Right lobe of liver (tissue), 4 donors: ENCODE results near the gene ITPK1.

Experiments
- POLR2A ChIP-seq: fragments of 450-650 bp; IDR thresholded peaks from one replicate; pipeline ENCODE4 v1.6.1; 2017; ENCODE audit warnings: antibody characterized with exemption, mild to moderate bottlenecking
- TF ChIP-seq, protein P1 (sequence below), 4 donors: fragments of 200-600 bp in 3 of 4; fragments of 450-650 bp in 1 of 4; IDR thresholded peaks; one replicate each; pipeline versions ENCODE4 v1.5.1 to v1.8.0; 2016 to 2022; ENCODE audit warnings: antibody characterized with exemption in 4 of 4, mild to moderate bottlenecking in 2 of 4
- donor health status: DM: no; HTN: no; CAD: no.
- donor health status: DM: no; HTN: no; CAD: no.
- donor health status: DM: no; HTN: yes; CAD: no.

DNA sequence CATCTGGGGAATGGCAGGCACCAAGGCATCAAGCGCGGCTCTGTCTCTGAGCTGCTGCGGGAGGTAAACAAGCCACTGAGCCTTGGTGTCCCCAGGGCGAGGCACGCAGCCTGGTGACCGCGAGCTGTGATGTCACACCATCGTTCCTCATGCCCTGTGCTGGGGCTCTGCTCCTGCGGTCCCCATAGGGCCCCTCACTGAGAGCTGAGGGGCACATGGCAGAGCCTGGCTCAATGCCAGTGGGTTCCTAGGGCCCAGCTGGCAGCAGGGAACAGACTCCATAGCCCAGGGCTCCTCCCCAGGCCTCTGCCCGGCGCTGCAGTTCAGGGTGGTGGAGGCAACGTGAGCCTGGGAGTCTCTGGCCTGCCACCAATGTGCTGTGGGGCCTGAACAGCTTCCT, 170.2 kb downstream of the ITPK1 start:
- no peak for TF ChIP-seq POLR2A
- TF ChIP-seq, protein P1, sequence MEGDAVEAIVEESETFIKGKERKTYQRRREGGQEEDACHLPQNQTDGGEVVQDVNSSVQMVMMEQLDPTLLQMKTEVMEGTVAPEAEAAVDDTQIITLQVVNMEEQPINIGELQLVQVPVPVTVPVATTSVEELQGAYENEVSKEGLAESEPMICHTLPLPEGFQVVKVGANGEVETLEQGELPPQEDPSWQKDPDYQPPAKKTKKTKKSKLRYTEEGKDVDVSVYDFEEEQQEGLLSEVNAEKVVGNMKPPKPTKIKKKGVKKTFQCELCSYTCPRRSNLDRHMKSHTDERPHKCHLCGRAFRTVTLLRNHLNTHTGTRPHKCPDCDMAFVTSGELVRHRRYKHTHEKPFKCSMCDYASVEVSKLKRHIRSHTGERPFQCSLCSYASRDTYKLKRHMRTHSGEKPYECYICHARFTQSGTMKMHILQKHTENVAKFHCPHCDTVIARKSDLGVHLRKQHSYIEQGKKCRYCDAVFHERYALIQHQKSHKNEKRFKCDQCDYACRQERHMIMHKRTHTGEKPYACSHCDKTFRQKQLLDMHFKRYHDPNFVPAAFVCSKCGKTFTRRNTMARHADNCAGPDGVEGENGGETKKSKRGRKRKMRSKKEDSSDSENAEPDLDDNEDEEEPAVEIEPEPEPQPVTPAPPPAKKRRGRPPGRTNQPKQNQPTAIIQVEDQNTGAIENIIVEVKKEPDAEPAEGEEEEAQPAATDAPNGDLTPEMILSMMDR (IDR thresholded peaks at IDR 0.05), result no peak
